H1 (cell line): ENCODE data around the gene ARHGEF6. TPM values are rescaled to one million over a fixed set of nuclear protein-coding genes. Genes with fewer than 3 reads are reported as not detected.

ENCODE experiments used
- CTCF ChIA-PET: fragments of 300-600 bp; sonication (Branson Sonifier 250); formaldehyde crosslinking; loops from one replicate; lab custom pipeline; 2021; ENCODE audit not compliant: partially characterized antibody; lab: Charles Lee
- POLR2A ChIA-PET: fragments of 300-600 bp; sonication (Branson Sonifier 250); formaldehyde crosslinking; loops from one replicate; lab custom pipeline; 2021; ENCODE audit warnings: inconsistent platforms; ENCODE audit not compliant: partially characterized antibody; lab: Charles Lee
- DNase-seq, 2 experiments: peaks; one replicate each; pipeline versions ENCODE4 v3.0.0 to v3.0.0-alpha.2; 2010 to 2022; ENCODE audit warnings: low spot score in 2 of 2, low read depth in 1 of 2, mixed read lengths in 1 of 2
- FAIRE-seq: peaks from 2 replicates; lab custom pipeline; 2011; peaks lifted over from hg19 to GRCh38; lab: Jason Lieb, UNC
- H2AFZ ChIP-seq: 2 replicates; pipeline ENCODE4 v1.8.1; 2012; ENCODE audit warnings: low read length, inconsistent platforms
- H2AK5ac ChIP-seq: 2 replicates; pipeline ENCODE4 v1.6.1; 2013; ENCODE audit warnings: low read depth, low read length
- H2BK120ac ChIP-seq: replicated peaks from 2 replicates; pipeline ENCODE3; 2013; ENCODE audit warnings: low read depth, low read length, inconsistent platforms
- H2BK12ac ChIP-seq: 2 replicates; pipeline ENCODE4 v1.6.1; 2013; ENCODE audit warnings: low read depth, low read length
- H2BK15ac ChIP-seq: 2 replicates; pipeline ENCODE4 v1.6.1; 2013; ENCODE audit warnings: low read length
- H2BK20ac ChIP-seq: 2 replicates; pipeline ENCODE4 v1.6.1; 2013; ENCODE audit warnings: low read length
- H2BK5ac ChIP-seq: 2 replicates; pipeline ENCODE4 v1.6.1; 2013; ENCODE audit warnings: low read depth, low read length
- H3K14ac ChIP-seq: 2 replicates; pipeline ENCODE4 v1.6.1; 2013; ENCODE audit warnings: inconsistent platforms; ENCODE audit not compliant: insufficient read length
- H3K18ac ChIP-seq: 2 replicates; pipeline ENCODE4 v1.6.1; 2013; ENCODE audit warnings: low read length; ENCODE audit errors: extremely low read depth
- H3K23ac ChIP-seq: 2 replicates; pipeline ENCODE4 v1.6.1; 2013; ENCODE audit warnings: inconsistent platforms; ENCODE audit not compliant: insufficient read length
- H3K23me2 ChIP-seq: 2 replicates; pipeline ENCODE4 v1.6.1; 2013; ENCODE audit warnings: low read depth, low read length
- H3K27ac ChIP-seq: 2 replicates; pipeline ENCODE4 v1.6.1; 2011; ENCODE audit warnings: low read depth, low read length, inconsistent platforms
- H3K27me3 ChIP-seq, 4 experiments: replicated peaks in 1 of 4; 1 replicate in 1 of 4; 2 replicates in 3 of 4; pipeline versions ENCODE4 v1.6.1 to v1.8.1; 2011 to 2013; ENCODE audit warnings: low read length in 3 of 4, mild to moderate bottlenecking in 3 of 4, inconsistent platforms in 2 of 4, mixed read lengths in 2 of 4, moderate library complexity in 1 of 4; ENCODE audit not compliant: control insufficient read depth in 3 of 4, insufficient read depth in 3 of 4; ENCODE audit errors: extremely low read depth in 1 of 4
- H3K36me3 ChIP-seq, 4 experiments: 2 replicates each; pipeline versions ENCODE4 v1.6.1 to v1.8.1; 2011 to 2013; ENCODE audit warnings: mild to moderate bottlenecking in 4 of 4, low read length in 3 of 4, moderate library complexity in 2 of 4, control low read depth in 1 of 4, inconsistent platforms in 1 of 4; ENCODE audit not compliant: insufficient read depth in 4 of 4, control insufficient read depth in 2 of 4
- H3K4ac ChIP-seq: replicated peaks from 2 replicates; pipeline ENCODE3; 2013; ENCODE audit warnings: low read length, low read depth, mixed read lengths, inconsistent platforms; ENCODE audit not compliant: insufficient read length
- H3K4me1 ChIP-seq, 4 experiments: replicated peaks in 1 of 4; 1 replicate in 1 of 4; 2 replicates in 3 of 4; pipeline versions ENCODE4 v1.6.1 to v1.8.1; 2011 to 2013; ENCODE audit warnings: low read length in 3 of 4, inconsistent platforms in 2 of 4, mixed read lengths in 1 of 4; ENCODE audit not compliant: insufficient read depth in 4 of 4, control insufficient read depth in 3 of 4
- H3K4me2 ChIP-seq, 2 experiments: 2 replicates each; pipeline versions ENCODE4 v1.6.1 to v1.8.1; 2011 to 2013; ENCODE audit warnings: low read depth in 2 of 2, low read length in 2 of 2, control low read depth in 1 of 2, inconsistent platforms in 1 of 2, mild to moderate bottlenecking in 1 of 2; ENCODE audit not compliant: insufficient read depth in 1 of 2
- H3K4me3 ChIP-seq, 4 experiments: fragments of 200-600, 300-600 bp in 1 of 4; sonication (generic), shearing (Covaris generic), sonication (Bioruptor Twin) in 1 of 4; 2 replicates each; pipeline versions ENCODE4 v1.5.1 to v1.8.1; 2011 to 2016; ENCODE audit warnings: low read length in 4 of 4, low read depth in 3 of 4, control low read depth in 2 of 4, inconsistent platforms in 2 of 4, mild to moderate bottlenecking in 2 of 4, mixed read lengths in 1 of 4, moderate library complexity in 1 of 4; ENCODE audit not compliant: insufficient read depth in 2 of 4; ENCODE audit errors: extremely low read depth in 1 of 4
- H3K56ac ChIP-seq: replicated peaks from 2 replicates; pipeline ENCODE3; 2013; ENCODE audit warnings: low read depth, mild to moderate bottlenecking, mixed read lengths, low read length, inconsistent platforms; ENCODE audit not compliant: insufficient read length
- H3K79me1 ChIP-seq: 2 replicates; pipeline ENCODE4 v1.6.1; 2013; ENCODE audit warnings: low read depth, low read length, control low read depth
- H3K79me2 ChIP-seq, 2 experiments: 2 replicates each; pipeline versions ENCODE4 v1.6.1 to v1.8.1; 2012 to 2013; ENCODE audit warnings: low read length in 2 of 2, mild to moderate bottlenecking in 2 of 2, inconsistent platforms in 1 of 2; ENCODE audit not compliant: insufficient read depth in 2 of 2, control insufficient read depth in 1 of 2
- H3K9ac ChIP-seq, 4 experiments: replicated peaks in 1 of 4; 1 replicate in 1 of 4; 2 replicates in 3 of 4; pipeline versions ENCODE4 v1.6.1 to v1.8.1; 2011 to 2013; ENCODE audit warnings: low read depth in 3 of 4, low read length in 3 of 4, control low read depth in 2 of 4, mild to moderate bottlenecking in 2 of 4, moderate library complexity in 2 of 4, inconsistent platforms in 1 of 4; ENCODE audit errors: extremely low read depth in 1 of 4
- H3K9me3 ChIP-seq, 2 experiments: 2 replicates each; pipeline versions ENCODE4 v1.6.1 to v1.8.1; 2012 to 2013; ENCODE audit warnings: mild to moderate bottlenecking in 2 of 2, moderate library complexity in 2 of 2, control low read depth in 1 of 2, inconsistent platforms in 1 of 2, low read depth in 1 of 2, low read length in 1 of 2, mixed read lengths in 1 of 2; ENCODE audit not compliant: insufficient read depth in 2 of 2
- H4K20me1 ChIP-seq, 2 experiments: replicated peaks in 1 of 2; 2 replicates each; pipeline versions ENCODE3 to v1.8.1; 2011 to 2013; ENCODE audit warnings: inconsistent platforms in 2 of 2, low read length in 2 of 2, mild to moderate bottlenecking in 1 of 2; ENCODE audit not compliant: insufficient read depth in 2 of 2, control insufficient read depth in 1 of 2
- H4K5ac ChIP-seq: 2 replicates; pipeline ENCODE4 v1.6.1; 2013; ENCODE audit warnings: low read length, low read depth, mixed read lengths, inconsistent platforms; ENCODE audit not compliant: insufficient read length
- H4K8ac ChIP-seq: 2 replicates; pipeline ENCODE4 v1.8.0; 2013; ENCODE audit warnings: mild to moderate bottlenecking, moderate library complexity, low read length, inconsistent platforms; ENCODE audit not compliant: insufficient read depth; ENCODE audit errors: extremely low read depth
- H4K91ac ChIP-seq: replicated peaks from 2 replicates; pipeline ENCODE3; 2013; ENCODE audit warnings: low read length, mixed read lengths, inconsistent platforms; ENCODE audit not compliant: insufficient read length
- CBX8 ChIP-seq: fragments of 300-800, 300-1000 bp; sonication (generic); IDR thresholded peaks from 2 replicates; pipeline ENCODE4 v1.7.1; 2016; ENCODE audit warnings: low read depth, low read length, borderline replicate concordance
- CTCF ChIP-seq, 3 experiments: IDR thresholded peaks; 1 replicate in 2 of 3; 2 replicates in 1 of 3; pipeline versions ENCODE4 v1.5.1 to v1.6.1; 2011; ENCODE audit warnings: low read length in 3 of 3, mild to moderate bottlenecking in 3 of 3, inconsistent platforms in 2 of 3, low read depth in 1 of 3, moderate library complexity in 1 of 3; ENCODE audit not compliant: insufficient read depth in 1 of 3; ENCODE audit errors: control extremely low read depth in 1 of 3
- E2F6 ChIP-seq: IDR thresholded peaks from 2 replicates; pipeline ENCODE4 v1.6.1; 2012; ENCODE audit warnings: inconsistent platforms
- KDM1A ChIP-seq: fragments of 200-600, 300-600 bp; sonication (generic); IDR thresholded peaks from 2 replicates; pipeline ENCODE4 v1.7.1; 2016; ENCODE audit warnings: mild to moderate bottlenecking, low read length, borderline replicate concordance
- NANOG ChIP-seq: IDR thresholded peaks from 2 replicates; pipeline ENCODE4 v1.6.1; 2011; ENCODE audit warnings: low read length, low read depth, mild to moderate bottlenecking, inconsistent platforms; ENCODE audit not compliant: insufficient read depth, poor library complexity, severe bottlenecking
- RNF2 ChIP-seq: fragments of 200-900, 300-1000 bp; sonication (generic); IDR thresholded peaks from 2 replicates; pipeline ENCODE4 v1.7.1; 2016; ENCODE audit warnings: borderline replicate concordance, low read depth, mild to moderate bottlenecking, antibody characterized with exemption, low read length; ENCODE audit not compliant: poor library complexity, severe bottlenecking; ENCODE audit errors: missing control alignments
- SIX5 ChIP-seq: IDR thresholded peaks from 2 replicates; pipeline ENCODE4 v1.6.1; 2011; ENCODE audit warnings: mild to moderate bottlenecking, low read depth, low read length
- WGBS, 2 experiments: shearing (Covaris generic) in 1 of 2; methylation state at CpG; one replicate each; pipeline versions ENCODE4 v1.1.6 to v1.1.7; 2013 to 2015; ENCODE audit warnings: low lambda C conversion rate in 2 of 2, mixed read lengths in 2 of 2, inconsistent platforms in 1 of 2, low coverage in 1 of 2, missing lambda C conversion rate in 1 of 2; ENCODE audit not compliant: insufficient replicate concordance in 2 of 2, insufficient coverage in 1 of 2, insufficient read length in 1 of 2; ENCODE audit errors: extremely low coverage in 1 of 2, missing lambda C conversion rate in 1 of 2; 5-methylcytosine and 5-hydroxymethylcytosine counted together
- polyA plus RNA-seq, 7 experiments: library from polyadenylated mRNA; depleted of rRNA in 3 of 7; stranded (reverse) in 5 of 7; unstranded in 2 of 7; fragments of >200 nt in 5 of 7; fragments of 200-250 nt in 2 of 7; gene quantifications; 1 replicate in 5 of 7; 2 replicates in 1 of 7; 4 replicates in 1 of 7; pipeline versions ENCODE4 v1.2.1 to v1.2.3, GENCODE V29; 2011 to 2013; ENCODE audit warnings: missing spikeins in 2 of 7, mixed read lengths in 2 of 7
- total RNA-seq: library from RNA; stranded (reverse); fragmentation: NEBNext Ultra II Directional; extraction: Animal tissue kit (Norgen Biotek cat#: 25700); gene quantifications from 2 replicates; pipeline ENCODE4 v1.2.1, GENCODE V29; 2021

ARHGEF6 gene
- total and polyA plus RNA-seq, 2 of the 8 experiments (the other 6 are each of a cell fraction or from before 2014, with no cell fraction given): 3.6 to 3.7 TPM

GRCh38 chrX:136819031-136819703 is 38.4 kb upstream of the ARHGEF6 start:
- Histone ChIP-seq H3K56ac (no peak overlapping the region), H2BK5ac (no peak overlapping the region), H3K79me1 (no peaks in the 10 kb centered on the region), H3K27ac (no peak overlapping the region), H4K8ac (no peak overlapping the region), H3K79me2 (no peaks in the 10 kb centered on the region), H2BK12ac (no peak overlapping the region), H3K9ac (no peak overlapping the region), H3K9me3 (no peaks in the 10 kb centered on the region), H2AK5ac (no peak overlapping the region), H3K4me1 (no peaks in the 10 kb centered on the region), H3K23me2 (no peaks in the 10 kb centered on the region), H3K18ac (no peak overlapping the region), H3K23ac (no peak overlapping the region), H3K27me3 (no peaks in the 10 kb centered on the region), H3K4ac (no peak overlapping the region), H2BK120ac (no peak overlapping the region), H3K4me3 (no peak overlapping the region), H2AFZ (no peak overlapping the region), H4K5ac (no peak overlapping the region), H4K20me1 (no peaks in the 10 kb centered on the region), H2BK15ac (no peak overlapping the region), H3K4me2 (no peak overlapping the region), H3K14ac (no peak overlapping the region), H4K91ac (no peak overlapping the region), H2BK20ac (no peak overlapping the region), H3K36me3 (no peaks in the 10 kb centered on the region)
- FAIRE-seq (no peak), DNase-seq (no peak)
- no peak for TF ChIP-seq E2F6
- TF ChIP-seq CTCF (IDR thresholded peaks at IDR 0.05; ENCODE audit: control extremely low read depth in 1 of 3, insufficient read depth in 1 of 3, low read depth in 1 of 3, low read length in 3 of 3): no peak
- TF ChIP-seq NANOG: no peak
- no peak for TF ChIP-seq SIX5
- no peak for TF ChIP-seq RNF2
- no peak for TF ChIP-seq CBX8
- no peak for TF ChIP-seq KDM1A
- POLR2A ChIA-PET: no interaction called here
- CTCF ChIA-PET: no interaction called here
- WGBS, 2 experiments: 98% methylated on average over 5 of the region's 5 CpGs; no CpG with 5 or more reads in 1 of the 2 experiments
